Measurements from ENCODE around the gene CPB2. TPM values are rescaled to one million over a fixed set of nuclear protein-coding genes. Genes with fewer than 3 reads are reported as not detected.

Gene CPB2
- polyA plus RNA-seq, 1 donor (not counting 4 experiments of a cell fraction or from before 2014, with no cell fraction given) = 0.26 TPM

DNA sequence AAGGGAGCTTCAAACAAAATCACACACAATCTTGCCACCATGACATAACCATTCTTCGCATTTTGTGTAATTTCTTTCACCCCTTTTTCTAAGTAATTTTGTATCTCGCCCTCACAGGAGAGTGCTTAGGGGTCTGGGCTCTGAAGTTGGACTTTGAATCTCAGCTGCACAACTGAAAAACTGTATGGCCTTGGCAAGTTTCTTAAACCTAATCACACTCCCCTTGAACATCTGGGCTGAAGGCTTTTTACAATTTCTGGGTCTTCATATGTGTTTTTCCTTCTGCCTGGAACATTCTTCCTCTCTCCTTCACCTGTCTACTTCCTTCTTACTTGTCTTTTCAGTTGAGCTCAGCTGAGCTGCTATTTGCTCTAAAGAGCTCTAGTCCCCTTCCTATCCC lies 24.3 kb upstream of the CPB2 start:
- H3K9me1 ChIP-seq (ENCODE audit: control insufficient read depth, extremely low read depth, insufficient read depth, low read length) = no peaks in the 10 kb centered on the region
- H3K9me3 ChIP-seq (ENCODE audit: control insufficient read depth, low read depth, low read length) = no peaks in the 10 kb centered on the region
- no peaks in the 10 kb centered on the region for H3K27me3 ChIP-seq (ENCODE audit: control insufficient read depth, extremely low read depth, insufficient read depth, low read length)
- dilution Hi-C loops (cut with MboI; ENCODE audit: extremely low pct_ligation_motif_present, low sequenced_read_pairs) = no loop called here
- peaks cover 11% of the 10 kb centered on the region for H3K4me1 ChIP-seq (ENCODE audit: control insufficient read depth, extremely low read depth, insufficient read depth, low read length)
- TF ChIP-seq, protein P1, sequence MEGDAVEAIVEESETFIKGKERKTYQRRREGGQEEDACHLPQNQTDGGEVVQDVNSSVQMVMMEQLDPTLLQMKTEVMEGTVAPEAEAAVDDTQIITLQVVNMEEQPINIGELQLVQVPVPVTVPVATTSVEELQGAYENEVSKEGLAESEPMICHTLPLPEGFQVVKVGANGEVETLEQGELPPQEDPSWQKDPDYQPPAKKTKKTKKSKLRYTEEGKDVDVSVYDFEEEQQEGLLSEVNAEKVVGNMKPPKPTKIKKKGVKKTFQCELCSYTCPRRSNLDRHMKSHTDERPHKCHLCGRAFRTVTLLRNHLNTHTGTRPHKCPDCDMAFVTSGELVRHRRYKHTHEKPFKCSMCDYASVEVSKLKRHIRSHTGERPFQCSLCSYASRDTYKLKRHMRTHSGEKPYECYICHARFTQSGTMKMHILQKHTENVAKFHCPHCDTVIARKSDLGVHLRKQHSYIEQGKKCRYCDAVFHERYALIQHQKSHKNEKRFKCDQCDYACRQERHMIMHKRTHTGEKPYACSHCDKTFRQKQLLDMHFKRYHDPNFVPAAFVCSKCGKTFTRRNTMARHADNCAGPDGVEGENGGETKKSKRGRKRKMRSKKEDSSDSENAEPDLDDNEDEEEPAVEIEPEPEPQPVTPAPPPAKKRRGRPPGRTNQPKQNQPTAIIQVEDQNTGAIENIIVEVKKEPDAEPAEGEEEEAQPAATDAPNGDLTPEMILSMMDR (optimal IDR thresholded peaks at IDR 0.05 in 1 of 3, IDR thresholded peaks at IDR 0.05 in 1 of 3, conservative IDR thresholded peaks at IDR 0.05 in 1 of 3; ENCODE audit: extremely low read depth in 1 of 3, insufficient read depth in 2 of 3, low read length in 3 of 3) = no peak
- TF ChIP-seq EZH2 (IDR thresholded peaks at IDR 0.05; ENCODE audit: low read length) = no peak
- H3K79me2 ChIP-seq (ENCODE audit: control insufficient read depth, insufficient read depth, low read length) = no peaks in the 10 kb centered on the region
- no peak overlapping the region for H3K4me2 ChIP-seq (ENCODE audit: control insufficient read depth, extremely low read depth, insufficient read depth, low read depth, low read length)
- H3K36me3 ChIP-seq (ENCODE audit: control insufficient read depth in 2 of 2, extremely low read depth in 1 of 2, insufficient read depth in 2 of 2, low read length in 2 of 2) = no peaks in the 10 kb centered on the region
- no peak overlapping the region for H2AFZ ChIP-seq (ENCODE audit: control insufficient read depth, low read length)
- no peak overlapping the region for H3K9ac ChIP-seq (ENCODE audit: control insufficient read depth, extremely low read depth, insufficient read depth, low read length)
- DNase-seq (ENCODE audit: low read depth, low spot score) (no peak), FAIRE-seq (no peak)
- H4K20me1 ChIP-seq (ENCODE audit: control insufficient read depth, extremely low read depth, insufficient read depth, low read length) = no peaks in the 10 kb centered on the region
- no peak overlapping the region for H3K27ac ChIP-seq (ENCODE audit: control insufficient read depth, insufficient read depth, low read length)
- no peak overlapping the region for H3K4me3 ChIP-seq (ENCODE audit: control insufficient read depth in 2 of 3, extremely low read depth in 1 of 3, insufficient read depth in 2 of 3, low read depth in 1 of 3, low read length in 3 of 3)

DNA sequence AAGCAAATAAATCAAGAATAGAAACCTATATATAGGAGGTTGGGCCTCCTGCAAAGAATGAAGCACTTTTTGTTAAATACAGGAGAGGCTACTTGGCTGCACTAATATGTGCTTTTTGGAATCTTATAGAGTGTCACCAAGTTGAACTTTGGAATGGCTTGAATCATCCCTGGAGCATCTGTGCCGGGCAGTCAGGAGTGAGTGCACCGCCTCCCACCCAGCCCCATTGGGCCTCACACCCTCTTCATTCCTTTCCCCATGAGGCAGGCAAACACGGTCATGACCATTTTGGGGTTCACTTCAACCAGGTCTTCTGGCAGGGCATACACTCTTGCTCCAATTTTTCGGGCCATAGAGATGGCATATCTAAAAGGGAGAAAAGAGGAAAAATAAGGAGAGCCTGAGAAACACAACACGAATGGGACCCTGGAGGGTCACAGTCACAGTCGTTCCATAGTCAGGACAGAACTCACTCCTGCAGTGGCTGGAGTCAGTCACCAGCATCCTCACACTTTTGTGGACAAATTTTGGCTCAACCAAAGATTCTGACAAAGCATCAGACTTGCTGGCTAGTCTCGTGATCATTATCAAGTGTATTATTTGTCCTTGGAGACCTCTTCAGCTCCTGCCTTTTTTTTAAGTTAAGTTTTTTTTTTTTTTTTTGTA lies 22.7 kb upstream of the CPB2 start:
- no peak overlapping the region for H3K9ac ChIP-seq (ENCODE audit: control insufficient read depth, extremely low read depth, insufficient read depth, low read length)
- no peaks in the 10 kb centered on the region for H3K79me2 ChIP-seq (ENCODE audit: control insufficient read depth, insufficient read depth, low read length)
- no peaks in the 10 kb centered on the region for H4K20me1 ChIP-seq (ENCODE audit: control insufficient read depth, extremely low read depth, insufficient read depth, low read length)
- peaks cover 11% of the 10 kb centered on the region for H3K4me1 ChIP-seq (ENCODE audit: control insufficient read depth, extremely low read depth, insufficient read depth, low read length)
- dilution Hi-C loops (cut with MboI; ENCODE audit: extremely low pct_ligation_motif_present, low sequenced_read_pairs) = no loop called here
- no peak for TF ChIP-seq EZH2 (IDR thresholded peaks at IDR 0.05; ENCODE audit: low read length)
- TF ChIP-seq, protein P1 (optimal IDR thresholded peaks at IDR 0.05 in 1 of 3, IDR thresholded peaks at IDR 0.05 in 1 of 3, conservative IDR thresholded peaks at IDR 0.05 in 1 of 3; ENCODE audit: extremely low read depth in 1 of 3, insufficient read depth in 2 of 3, low read length in 3 of 3) = no peak
- no peak overlapping the region for H3K4me2 ChIP-seq (ENCODE audit: control insufficient read depth, extremely low read depth, insufficient read depth, low read depth, low read length)
- no peaks in the 10 kb centered on the region for H3K36me3 ChIP-seq (ENCODE audit: control insufficient read depth in 2 of 2, extremely low read depth in 1 of 2, insufficient read depth in 2 of 2, low read length in 2 of 2)
- no peak overlapping the region for H3K27ac ChIP-seq (ENCODE audit: control insufficient read depth, insufficient read depth, low read length)
- no peaks in the 10 kb centered on the region for H3K9me1 ChIP-seq (ENCODE audit: control insufficient read depth, extremely low read depth, insufficient read depth, low read length)
- H3K9me3 ChIP-seq (ENCODE audit: control insufficient read depth, low read depth, low read length) = no peaks in the 10 kb centered on the region
- no peak for FAIRE-seq
- H3K27me3 ChIP-seq (ENCODE audit: control insufficient read depth, extremely low read depth, insufficient read depth, low read length) = no peaks in the 10 kb centered on the region
- H3K4me3 ChIP-seq (ENCODE audit: control insufficient read depth in 2 of 3, extremely low read depth in 1 of 3, insufficient read depth in 2 of 3, low read depth in 1 of 3, low read length in 3 of 3) = no peak overlapping the region
- no peak overlapping the region for H2AFZ ChIP-seq (ENCODE audit: control insufficient read depth, low read length)
- no peak for DNase-seq (ENCODE audit: low read depth, low spot score)
